T-helper 22 cell (primary cell): Measurements from ENCODE around the gene DPM3.
"Not testable (repeated sequence)": the region's sequence is repeated elsewhere in the genome, so short reads cannot be mapped to it uniquely, and the experiment has no call there.

Source experiments
- DNase-seq: peaks from one replicate; pipeline ENCODE4 v3.0.0-alpha.2; 2020; ENCODE audit warnings: low read depth

The DPM3 gene

DNA sequence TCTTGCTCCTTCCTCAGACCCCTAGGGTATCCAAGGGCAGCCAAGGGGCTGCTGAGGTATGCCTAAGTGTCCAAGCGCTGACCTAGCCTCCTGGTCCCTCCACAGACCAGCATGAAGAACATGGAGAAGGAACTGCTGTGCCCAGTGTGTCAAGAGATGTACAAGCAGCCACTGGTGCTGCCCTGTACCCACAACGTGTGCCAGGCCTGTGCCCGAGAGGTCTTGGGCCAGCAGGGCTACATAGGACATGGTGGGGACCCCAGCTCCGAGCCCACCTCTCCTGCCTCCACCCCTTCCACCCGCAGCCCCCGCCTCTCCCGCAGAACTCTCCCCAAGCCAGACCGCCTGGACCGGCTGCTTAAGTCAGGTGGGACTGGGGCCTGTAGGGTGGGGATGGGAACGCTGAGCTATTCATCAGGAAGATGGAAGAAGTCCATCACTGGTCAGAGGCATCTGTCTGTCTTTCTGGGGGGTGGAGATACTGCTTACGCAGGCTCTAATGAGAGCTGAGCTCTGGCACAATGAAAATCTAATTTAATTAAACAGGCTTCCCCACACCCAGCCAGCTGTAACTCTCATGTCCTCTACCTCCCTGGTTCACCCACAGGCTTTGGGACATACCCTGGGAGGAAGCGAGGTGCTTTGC, 35.1 kb upstream of the DPM3 start:
- DNase-seq, result no peak

DNA sequence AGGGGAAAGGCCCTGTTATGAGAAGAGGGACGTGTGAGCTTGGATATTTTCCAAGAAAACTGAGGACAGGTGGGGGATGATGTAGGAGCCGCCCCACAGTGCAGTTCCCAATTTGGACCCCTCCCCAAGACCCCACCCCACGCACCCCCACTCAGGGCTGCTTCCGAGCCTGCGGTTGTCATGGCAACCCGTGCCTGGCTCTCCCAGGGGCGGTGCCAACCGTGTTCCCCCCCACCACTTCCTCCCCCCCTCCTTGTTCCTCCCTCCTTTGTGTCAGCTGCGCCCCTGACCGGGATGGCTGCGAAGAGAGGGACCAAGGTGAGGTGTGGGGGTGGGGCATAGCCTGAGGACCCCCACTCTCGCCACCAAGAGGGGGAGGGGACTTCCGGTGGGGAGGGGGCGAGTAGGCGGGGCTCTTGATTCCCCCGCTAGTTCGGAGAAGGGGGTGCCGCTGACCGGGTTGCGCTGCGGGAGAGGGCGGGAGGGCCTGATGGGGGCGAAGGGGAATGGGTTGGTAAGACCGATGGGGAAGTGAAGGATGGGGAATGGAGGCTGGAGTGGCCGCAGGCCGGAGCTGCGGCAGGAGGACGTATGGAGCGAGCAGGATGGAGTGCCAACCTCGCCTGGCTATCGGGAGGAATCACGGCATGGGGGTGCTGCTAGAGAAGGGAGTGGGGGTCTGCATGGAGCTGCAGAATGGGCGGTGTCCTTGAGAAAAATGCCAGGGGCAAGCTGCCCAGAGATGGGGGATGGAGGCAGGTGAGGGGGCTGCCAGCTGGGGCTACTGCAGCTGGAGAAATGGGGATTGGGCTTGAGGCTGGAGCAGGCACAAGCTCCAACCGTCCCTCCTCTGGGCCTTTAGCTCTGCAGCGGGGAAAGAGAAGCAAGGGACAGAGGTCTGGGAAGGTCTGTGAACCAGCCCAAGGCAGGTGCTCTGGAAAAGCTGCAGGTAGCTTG, 34.3 kb upstream of the DPM3 start:
- DNase-seq, result peak; percentile 52

DNA sequence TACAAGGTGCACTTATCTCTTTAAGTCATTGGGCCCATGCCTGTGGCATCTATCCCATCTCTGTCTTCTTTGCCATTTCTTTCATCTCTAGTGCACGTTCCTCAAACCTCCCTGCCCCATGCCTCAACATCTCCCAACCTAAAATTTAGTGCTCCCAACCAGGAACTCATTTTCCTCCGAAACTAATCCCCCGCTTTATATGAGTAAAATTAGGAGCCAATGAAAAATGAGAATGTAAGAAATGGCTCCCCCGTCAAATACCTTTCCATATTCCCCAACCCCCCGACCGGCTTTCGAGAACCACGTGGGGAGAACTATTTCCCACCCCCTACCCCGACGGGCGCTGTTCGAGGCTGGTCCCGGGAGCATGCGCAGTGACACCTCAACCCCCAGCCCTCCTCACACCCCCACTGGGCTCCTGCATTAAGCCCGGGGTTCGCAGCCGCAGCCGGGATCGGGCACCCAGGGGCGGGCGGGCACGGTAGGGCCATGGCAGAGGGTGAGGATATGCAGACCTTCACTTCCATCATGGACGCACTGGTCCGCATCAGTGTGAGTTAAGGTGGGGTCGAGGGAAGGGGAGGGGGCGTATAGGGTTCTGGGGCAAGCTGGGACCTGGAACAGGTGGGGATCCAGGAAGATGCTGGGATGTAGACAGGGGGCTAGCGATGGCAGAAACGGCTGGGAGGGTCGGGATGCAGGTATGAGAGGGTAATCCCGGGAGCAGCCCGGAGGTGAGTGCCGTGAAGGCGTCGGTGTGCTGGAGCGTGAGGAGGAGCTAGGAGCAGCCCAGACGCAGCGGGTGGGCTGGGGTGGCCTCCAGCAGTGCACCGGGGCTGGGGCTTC, 33.4 kb upstream of the DPM3 start, which contains the start of gene TRIM46:
Gene TRIM46 (plus strand): TSS at position 372 of the 846 bp plus-strand sequence. CDS start 118 bp downstream, at position 490.
- peak; percentile 55 for DNase-seq

DNA sequence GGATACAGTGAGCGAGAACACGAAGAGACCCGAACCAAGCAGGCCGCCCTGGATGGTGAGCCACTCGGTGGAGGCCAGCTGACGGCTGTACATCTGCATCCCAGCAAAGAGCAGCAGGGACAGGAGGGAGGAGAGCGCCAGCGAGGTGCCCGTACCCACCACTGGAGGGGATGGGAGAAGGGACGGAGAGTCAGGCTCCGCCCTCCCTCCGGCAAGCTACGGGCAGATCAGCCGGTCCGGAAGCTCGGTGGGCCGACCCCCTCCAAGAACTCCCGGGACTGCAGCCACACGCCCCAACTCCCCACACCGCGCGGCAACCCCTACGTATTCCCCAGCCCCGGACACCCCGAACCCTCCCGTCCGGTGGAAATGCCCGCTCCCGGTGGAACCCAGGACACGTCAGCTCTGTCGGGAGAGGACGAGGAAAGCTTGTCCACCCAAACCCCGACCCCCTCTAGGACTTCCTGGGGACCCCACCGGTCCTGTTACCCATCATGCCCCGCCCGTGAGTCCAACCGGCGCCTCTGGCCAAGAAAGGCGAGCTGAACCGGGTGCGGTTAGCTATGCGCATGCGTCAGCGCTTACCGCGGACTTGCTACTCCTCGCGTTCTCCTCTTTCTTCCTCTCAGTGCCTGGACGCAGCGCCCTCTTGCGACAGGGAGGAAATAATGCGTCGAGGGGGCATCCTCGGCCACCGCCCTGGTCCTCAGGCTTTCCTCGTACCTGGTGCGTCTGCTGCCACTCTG, 32.6 kb upstream of the DPM3 start, which contains the start of gene KRTCAP2:
Gene KRTCAP2 (minus strand): TSS at position 573 of the 746 bp plus-strand sequence. CDS start 80 bp downstream, at position 493.
- peak; percentile 90 for DNase-seq

DNA sequence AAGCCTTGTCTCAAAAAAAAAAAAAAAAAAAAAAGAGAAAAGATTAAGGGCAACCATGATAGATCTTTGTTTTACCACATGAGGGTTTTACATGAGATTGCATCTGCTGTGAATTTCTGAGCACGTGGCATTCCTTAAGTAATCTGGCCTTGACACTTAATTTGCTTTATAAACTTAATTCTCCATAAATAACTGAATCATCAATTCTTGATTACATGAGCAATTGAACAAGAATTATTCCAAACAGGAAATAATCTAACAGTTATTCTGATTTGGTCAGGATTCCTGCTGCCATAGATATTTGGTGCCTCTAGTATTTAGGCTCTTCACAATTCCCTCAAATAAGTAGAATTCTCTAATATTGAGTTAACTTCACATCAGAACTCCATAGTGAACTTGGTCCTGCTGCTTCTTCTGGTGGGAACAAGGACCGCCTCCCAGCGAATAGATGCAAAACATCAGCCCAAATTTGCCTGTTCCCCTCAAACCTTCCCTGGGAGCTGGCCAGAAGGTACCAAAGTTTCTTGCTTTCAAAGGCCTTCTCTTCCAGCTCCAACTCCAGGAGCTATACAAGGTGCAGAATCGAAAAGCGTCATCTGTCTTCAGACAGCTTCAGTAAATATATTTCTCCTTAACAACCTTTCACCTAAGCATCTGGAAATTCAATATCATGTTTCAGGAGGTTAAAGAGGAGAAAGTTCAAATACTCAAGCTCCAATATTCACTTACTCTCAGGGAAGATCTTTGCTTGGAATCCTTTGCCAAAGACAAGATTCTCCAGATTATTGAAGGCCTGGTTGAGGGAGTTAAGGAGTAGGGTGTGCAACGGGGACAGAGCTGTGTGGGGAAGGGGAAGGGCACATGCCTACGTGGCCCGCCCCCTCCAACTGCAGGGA, 31.8 kb upstream of the DPM3 start:
- no peak for DNase-seq

DNA sequence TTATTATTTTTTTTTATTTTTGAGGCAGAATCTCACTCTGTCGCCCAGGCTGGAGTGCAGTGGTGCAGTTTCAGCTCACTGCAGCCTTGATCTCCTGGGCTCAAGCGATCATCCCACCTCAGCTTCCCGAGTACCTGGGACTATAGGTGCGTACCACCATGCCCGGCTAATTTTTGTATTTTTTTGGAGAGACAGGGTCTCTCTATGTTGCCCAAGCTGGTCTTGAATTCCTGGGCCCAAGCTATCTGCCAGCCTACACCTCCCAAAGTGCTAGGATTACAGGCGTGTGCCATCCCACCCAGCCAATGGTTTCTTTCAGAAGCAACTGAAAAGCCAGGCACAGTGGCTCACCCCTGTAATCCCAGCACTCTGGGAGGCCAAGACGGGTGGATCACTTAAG, 30.5 kb upstream of the DPM3 start:
- no peak for DNase-seq

DNA sequence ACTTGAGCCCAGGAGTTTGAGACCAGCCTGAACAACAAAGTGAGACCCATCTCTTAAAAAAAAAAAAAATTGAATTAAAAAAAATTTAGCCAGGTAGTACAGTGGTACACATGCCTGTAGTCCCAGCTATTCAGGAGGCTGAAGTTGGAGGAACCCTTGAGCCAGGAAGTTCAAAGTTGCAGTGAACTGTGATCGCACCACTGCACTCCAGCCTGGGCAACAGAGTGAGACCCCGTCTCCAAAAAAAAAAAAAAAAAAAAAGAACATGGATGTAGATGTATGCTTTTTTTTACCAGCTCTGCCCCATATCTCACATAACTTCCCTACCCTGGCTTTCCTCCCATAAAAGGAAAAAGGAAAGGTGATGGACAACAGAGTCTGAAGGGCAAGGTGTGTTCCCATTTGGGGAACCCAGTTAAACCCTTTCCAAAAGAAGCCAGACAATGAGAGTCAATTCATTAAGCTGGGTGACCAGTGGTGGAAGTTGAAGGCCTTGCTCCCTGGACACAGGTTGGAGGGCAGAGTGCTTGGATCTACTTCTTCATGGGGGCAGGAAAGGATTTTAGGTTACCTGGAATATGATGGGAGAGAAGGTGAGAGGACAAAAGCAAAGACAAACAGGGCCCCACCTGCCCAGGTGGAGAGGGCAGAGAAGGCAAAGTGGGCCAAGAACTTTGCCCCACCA, 29.9 kb upstream of the DPM3 start:
- no peak for DNase-seq

DNA sequence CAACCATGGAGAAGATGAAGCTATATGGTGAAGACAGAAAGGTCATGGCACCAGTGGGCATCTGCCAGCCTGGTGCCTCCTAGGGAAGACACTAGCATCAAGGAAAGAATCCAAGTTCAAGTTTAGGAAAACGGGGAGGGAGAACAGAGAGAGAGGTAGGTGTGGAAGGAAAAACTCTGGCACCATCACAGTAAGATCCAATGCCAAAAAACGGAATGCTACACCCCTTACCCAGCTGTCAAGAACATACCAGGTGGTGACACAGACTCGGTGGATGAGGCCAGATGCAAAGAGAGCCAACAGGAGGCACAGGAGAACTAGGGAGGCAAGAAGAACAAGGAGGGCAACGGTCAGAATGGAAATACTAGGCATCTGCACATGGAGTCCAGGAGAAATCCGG, 29.2 kb upstream of the DPM3 start:
- DNase-seq, result no peak

DNA sequence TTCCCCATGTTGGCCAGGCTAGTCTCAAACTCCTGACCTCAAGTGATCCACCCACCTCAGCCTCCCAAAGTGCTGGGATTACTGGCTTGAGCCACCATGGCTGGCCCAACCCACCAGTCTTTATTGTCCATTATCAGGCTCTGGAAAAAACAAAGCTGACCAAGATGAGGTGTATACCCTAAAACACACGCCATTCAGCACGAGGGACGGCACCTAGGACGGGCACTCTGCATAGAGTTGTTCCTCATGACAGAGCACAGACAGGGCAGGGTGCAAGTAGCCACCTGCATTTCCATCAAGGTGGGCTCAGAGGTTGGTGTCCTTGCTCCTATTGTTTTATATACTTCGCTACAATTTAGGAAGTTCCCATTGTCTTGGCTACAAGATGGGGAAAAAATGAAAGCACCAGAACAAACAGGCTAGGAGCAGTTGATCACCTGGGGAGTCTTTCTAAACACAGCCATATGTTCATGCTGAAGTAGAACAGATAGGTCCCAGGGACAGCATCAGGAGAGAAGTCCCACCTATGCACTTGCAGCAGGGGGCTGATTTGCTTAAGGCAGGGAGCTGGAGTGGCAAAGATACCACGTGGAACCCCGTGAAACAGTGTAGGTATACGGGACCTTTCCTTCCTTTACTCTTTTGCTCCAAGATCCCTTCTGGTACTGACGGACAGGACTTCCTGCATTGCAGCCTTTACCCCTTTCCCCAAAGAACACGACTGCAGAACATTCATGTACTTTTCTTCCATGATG, 28.3 kb upstream of the DPM3 start:
- DNase-seq, result no peak

DNA sequence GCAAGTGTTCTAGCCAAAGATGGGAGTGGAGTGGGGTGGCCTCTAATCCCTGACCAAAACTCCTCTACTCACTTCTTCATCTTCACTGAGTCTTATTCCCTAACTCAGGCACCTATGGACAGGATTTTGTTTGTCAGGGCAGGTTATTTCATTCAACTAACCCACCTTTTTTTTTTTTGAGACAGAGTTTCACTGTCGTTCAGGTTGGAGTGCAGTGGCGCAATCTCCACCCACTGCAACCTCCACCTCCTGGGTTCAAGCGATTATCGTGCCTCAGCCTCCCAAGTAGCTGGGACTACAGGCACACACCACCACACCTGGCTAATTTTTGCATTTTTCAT, 27.7 kb upstream of the DPM3 start:
- not testable (repeated sequence) for DNase-seq

DNA sequence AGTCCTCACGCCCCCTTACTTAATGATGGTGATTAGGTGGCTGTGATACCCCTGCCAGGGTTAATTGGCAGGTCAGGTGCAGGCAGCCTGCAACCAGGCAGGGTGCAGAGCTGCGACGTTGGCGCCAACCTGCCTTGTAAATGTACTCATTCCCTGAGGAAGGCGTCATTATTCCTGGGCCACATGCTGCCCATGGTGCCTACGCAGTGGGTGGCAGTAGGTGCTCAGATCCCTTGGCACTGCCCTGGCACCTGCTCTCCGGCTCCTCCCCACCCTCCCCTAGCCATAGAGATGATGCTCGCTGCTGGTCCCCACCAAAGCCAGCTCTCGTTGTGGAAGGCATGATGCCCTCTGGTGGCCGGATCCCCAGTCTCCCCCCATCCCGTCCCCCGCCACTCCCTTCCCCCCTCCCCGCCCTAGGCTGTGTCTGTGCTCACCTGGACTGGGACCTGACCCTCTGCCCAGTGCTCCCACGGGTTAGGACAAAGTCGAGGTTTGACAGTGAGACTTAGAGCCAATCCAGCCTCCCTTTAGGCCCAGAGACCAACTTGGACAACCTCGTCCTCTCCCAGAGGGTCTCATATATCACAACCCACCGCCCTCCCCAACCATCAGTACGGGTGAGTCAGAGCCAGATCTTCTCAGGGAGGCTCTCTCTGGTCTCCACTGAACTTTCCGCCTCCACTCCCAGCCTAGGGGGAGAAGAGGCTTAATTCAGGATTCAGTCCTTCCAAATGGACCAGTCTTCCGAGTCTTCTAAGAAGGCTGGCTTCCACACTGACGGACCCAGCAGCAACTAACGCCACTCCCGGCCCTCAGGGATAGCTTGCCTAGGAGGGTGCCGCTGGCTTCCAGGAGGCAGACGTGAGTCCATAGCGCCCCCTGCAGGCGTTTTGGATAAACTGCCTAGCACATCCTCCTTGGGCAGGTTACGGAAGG, 27.1 kb upstream of the DPM3 start:
- peak; percentile 61 for DNase-seq

DNA sequence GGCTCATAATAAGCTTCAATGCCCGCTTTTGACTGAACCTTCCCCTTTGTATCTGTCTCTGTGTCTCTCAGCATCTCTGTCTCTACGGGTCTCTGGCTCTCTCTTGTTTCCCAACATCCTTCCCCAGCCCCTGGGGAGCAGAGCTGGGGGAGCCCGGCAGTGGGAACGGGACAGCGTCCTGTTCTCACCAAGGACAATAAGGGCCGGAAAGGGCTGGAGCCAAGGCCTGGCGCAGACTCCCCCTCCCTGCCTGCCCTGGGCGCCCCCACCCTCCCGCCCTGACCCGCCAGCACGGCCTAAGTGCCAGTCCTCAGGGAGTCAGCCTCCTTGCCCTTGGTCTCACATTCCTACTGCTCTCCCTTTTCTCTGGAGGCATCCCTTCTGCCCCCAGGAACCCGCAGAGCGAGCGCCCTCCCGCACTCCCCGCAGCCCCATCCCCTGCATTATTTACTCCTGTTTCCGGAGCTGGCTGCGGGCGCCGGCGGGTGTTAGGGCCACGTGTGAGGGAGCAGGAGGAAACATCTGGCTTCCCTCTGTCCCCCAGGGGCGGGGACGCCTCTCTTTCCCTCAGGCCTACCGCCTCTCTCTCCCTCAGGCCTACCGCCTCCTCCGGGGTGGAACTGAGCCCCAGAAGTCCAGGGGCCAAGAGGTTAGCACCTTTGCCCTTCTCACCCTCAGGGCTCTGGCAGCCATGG, 26.3 kb upstream of the DPM3 start:
- no peak for DNase-seq

DNA sequence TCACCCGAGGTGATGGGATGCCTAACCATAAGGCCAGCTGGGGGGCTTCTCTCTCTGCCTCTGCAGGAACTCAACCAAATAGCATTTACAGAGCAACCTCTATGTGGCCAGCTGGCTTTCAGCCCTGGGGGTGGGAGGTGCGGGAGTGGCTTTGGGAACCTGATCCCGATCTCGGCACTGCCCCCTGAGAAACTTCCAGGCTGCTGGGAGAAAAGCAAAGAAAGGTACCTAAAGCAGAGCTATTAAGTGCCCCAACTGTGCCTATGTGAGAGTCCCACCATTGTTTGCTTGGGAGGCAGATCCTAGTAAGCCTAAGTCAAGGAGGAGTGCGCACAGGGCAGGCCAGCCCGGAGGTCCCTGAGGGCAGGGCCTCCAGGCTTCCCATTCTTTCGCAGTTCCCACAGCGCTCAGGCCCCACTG, 25.7 kb upstream of the DPM3 start:
- no peak for DNase-seq

DNA sequence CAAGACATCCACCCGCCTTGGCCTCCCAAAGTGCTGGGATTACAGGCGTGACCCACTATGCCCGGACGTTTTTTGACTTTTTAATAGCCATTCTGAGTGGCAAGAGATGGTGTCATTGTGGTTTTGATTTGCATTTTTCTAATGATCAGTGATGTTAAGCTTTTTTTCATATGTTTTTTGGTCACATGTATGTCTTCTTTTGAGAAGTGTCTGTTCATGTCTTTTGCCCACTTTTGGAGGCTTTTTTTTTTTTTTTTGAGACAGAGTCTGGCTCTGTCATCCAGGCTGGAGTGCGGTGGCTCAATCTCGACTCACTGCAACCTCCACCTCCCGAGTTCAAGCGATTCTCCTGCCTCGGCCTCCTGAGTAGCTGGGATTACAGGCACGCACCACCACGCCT, 24.3 kb upstream of the DPM3 start:
- not testable (repeated sequence) for DNase-seq

DNA sequence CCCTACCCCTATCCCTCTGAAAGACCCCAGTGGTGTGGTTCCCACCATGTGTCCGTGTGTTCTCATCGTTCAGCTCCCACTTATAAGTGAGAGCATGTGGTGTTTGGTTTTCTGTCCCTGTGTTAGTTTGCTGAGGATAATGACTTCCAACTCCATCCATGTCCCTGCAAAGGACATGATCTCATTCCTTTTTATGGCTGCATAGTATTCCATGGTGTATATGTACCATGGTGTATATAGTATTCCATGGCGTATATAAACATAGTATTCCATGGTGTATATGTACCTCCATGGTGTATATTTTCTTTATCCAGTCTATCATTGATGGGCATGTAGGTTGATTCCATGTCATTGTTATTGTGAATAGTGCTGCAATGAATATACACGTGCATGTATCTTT, 23.5 kb upstream of the DPM3 start:
- DNase-seq, result not testable (repeated sequence)

DNA sequence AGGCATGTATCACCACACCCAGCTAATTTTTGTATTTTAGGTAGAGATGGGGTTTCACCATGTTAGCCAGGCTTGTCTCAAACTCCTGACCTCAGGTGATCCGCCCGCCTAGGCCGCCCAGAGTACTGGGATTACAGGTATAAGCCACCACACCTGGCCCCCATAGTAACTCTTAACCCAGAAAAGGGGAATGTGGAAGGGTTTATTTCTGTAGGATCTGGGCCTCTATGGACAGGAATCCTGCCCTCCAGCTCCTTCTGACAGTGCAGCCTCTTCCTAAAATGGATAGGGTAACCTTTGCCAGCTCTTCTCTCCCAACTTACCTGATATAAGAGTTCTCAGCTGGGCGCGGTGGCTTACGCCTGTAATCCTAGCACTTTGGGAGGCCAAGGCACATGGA, 22.3 kb upstream of the DPM3 start:
- not testable (repeated sequence) for DNase-seq

DNA sequence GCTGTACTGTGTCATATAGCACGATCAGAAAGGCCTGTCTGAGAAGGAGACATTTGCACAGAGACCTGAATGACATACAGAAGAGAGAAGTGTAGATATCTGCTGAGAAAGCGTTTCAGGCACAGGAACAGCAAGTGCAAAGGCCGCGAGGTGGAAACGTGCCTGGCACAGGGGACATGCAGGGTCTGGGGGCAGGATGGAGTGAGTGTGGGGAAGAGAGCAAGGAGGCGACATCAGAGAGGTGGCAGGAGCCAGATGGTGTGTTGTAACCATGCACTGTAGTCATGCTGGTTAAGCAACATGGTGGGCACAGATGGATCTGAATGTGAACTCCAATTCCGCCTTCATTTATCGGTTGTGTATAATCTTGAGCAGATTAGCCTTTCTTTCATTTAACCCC, 19.8 kb upstream of the DPM3 start:
- no peak for DNase-seq
